ENCODE data around the gene ENTHD1.

ENTHD1 gene

DNA sequence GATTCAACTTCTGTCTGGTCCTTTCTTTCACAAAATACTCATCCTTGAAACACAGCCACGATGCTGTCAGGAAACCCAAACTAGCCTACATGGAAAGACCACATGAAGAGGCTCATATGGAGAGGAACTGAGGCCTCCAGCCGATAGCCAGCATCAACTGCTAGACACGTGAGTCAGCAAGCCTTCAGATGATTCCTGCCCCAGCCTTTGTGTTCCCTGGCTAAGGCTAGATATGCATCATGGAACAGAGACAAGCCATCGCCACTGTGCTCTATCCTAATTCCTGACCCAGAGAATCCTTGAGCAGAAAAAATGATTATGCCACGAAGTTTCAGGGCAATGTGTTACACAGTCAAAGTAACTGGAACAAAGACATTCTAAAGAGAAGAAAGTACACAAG, 75.5 kb downstream of the ENTHD1 start:
- TF ChIP-seq CTCF (IDR thresholded peaks at IDR 0.05; ENCODE audit: extremely low read depth, missing control alignments) = no peak
- DNase-seq (ENCODE audit: low spot score) = no peak

GRCh38 chr22:39815932-39816331, 77.6 kb downstream of the ENTHD1 start:
- DNase-seq (ENCODE audit: low spot score) = no peak
- TF ChIP-seq CTCF (IDR thresholded peaks at IDR 0.05; ENCODE audit: extremely low read depth, missing control alignments) = no peak

DNA sequence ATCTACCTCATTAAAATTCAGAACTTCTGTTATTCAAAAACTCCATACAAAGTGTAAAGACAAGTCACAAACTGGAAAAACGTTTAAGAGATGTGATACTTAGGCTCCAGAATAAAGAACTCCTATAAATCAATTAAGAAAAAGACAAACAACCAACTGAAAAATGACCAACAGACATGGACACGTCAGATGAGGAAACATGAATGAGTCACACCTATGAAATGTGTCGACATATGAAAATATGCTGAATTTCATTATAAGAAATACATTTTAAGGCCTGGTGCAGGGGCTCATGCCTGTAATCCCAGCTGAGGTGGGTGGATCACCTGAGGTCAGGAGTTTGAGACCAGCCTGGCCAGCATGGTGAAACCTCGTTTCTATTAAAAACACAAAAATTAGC, 78.7 kb downstream of the ENTHD1 start:
- TF ChIP-seq CTCF (IDR thresholded peaks at IDR 0.05; ENCODE audit: extremely low read depth, missing control alignments) = no peak
- DNase-seq (ENCODE audit: low spot score) = no peak

DNA sequence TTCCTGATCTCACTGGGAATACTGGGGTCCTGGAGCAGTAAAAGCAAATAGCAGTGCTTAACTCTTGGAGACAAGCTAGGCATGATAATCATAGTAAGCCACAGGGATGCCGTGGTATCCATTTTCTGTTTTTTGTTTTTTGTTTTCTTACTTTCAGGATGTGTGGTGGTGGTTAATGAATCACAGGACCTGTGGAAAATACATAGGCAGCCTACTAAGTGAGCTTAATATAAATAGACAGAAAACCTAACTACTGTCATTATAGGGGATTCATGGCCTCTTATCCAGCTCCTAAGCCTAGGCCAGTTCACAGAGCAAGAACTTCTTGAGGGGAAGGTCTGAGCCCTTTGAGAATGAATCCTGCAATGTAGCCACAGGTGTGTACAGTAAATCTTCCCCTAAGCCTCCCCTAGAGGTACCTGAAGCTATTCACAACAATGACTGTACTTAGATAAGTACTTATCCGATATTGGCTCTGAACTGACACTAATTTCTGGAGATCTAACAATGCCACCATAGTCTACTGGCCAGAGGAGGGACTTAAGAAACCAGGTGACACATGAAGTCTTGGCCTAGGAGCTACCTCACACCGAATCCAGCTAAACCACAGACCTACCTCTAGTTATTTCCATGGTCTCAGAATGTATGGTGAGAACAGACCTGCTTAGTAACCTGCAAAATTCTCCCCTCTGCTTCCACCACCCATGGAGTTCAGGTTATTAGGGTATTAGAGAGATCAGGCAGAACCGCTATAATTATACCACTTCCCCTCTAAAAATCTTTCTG, 83.6 kb downstream of the ENTHD1 start:
- TF ChIP-seq CTCF (IDR thresholded peaks at IDR 0.05; ENCODE audit: extremely low read depth, missing control alignments) = no peak
- no peak for DNase-seq (ENCODE audit: low spot score)

DNA sequence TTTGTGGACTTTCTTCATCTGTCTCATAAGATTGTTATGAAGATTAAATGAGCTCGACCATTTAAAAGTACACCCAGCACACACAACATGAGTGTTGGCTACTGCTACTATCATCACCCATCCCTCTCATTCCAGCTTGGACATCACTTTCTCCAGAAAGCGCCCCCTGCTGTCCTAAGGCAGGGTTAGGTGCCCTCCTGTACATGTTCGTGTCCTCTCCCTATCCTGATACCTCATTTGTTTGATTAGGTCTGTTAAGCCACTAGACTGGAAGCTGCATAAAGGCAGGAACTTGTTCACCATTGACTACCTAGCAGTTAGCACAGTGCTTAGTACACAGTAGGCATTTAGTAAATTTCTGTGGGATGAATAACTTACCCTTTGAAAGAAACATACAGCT, 85.5 kb downstream of the ENTHD1 start:
- TF ChIP-seq CTCF (IDR thresholded peaks at IDR 0.05; ENCODE audit: extremely low read depth, missing control alignments) = peak; percentile 39
- DNase-seq (ENCODE audit: low spot score) = no peak

GRCh38 chr22:39806109-39806508, 87.5 kb downstream of the ENTHD1 start:
- TF ChIP-seq CTCF (IDR thresholded peaks at IDR 0.05; ENCODE audit: extremely low read depth, missing control alignments) = no peak
- no peak for DNase-seq (ENCODE audit: low spot score)

- no peak for DNase-seq (ENCODE audit: low spot score)
- TF ChIP-seq CTCF (IDR thresholded peaks at IDR 0.05; ENCODE audit: extremely low read depth, missing control alignments) = no peak
Observed at GRCh38 chr22:39805117-39805516, 88.4 kb downstream of the ENTHD1 start.
